DND-41 (cell line): ENCODE measurements around the gene KRT34.
"Not testable (repeated sequence)": the region's sequence is repeated elsewhere in the genome, so short reads cannot be mapped to it uniquely, and the experiment has no call there.

Experiments
- ATAC-seq: fragments of 200-7000 bp; cut with Tn5 transposase; 3 replicates; pipeline ENCODE4 v1.9.1; 2021; ENCODE audit warnings: low read depth; ENCODE audit not compliant: insufficient read depth
- DNase-seq: peaks from one replicate; pipeline ENCODE4 v3.0.0-alpha.2; 2020
- H2AFZ ChIP-seq: 2 replicates; pipeline ENCODE4 v1.6.0; 2012; ENCODE audit warnings: low read depth, low read length
- H3K27ac ChIP-seq: 2 replicates; pipeline ENCODE4 v1.5.1; 2012; ENCODE audit warnings: low read length, inconsistent platforms
- H3K27me3 ChIP-seq: fragments of 200-600 bp; sonication (generic); 2 replicates; pipeline ENCODE4 v1.6.0; 2012; ENCODE audit warnings: low read length, mild to moderate bottlenecking, inconsistent platforms; ENCODE audit not compliant: insufficient read depth, poor library complexity
- H3K36me3 ChIP-seq: 2 replicates; pipeline ENCODE4 v1.5.1; 2012; ENCODE audit warnings: low read length, inconsistent platforms; ENCODE audit not compliant: insufficient read depth
- H3K4me1 ChIP-seq: 2 replicates; pipeline ENCODE4 v1.5.1; 2012; ENCODE audit warnings: mild to moderate bottlenecking, low read length; ENCODE audit not compliant: insufficient read depth
- H3K4me2 ChIP-seq: 2 replicates; pipeline ENCODE4 v1.6.0; 2012; ENCODE audit warnings: mild to moderate bottlenecking, moderate library complexity, low read length, inconsistent platforms; ENCODE audit not compliant: insufficient read depth
- H3K4me3 ChIP-seq, 2 experiments: fragments of 200-600 bp in 1 of 2; shearing (Covaris generic) in 1 of 2; 2 replicates each; pipeline ENCODE4 v1.5.1; 2012 to 2016; ENCODE audit warnings: inconsistent platforms in 2 of 2, low read length in 2 of 2, mild to moderate bottlenecking in 2 of 2, low read depth in 1 of 2, moderate library complexity in 1 of 2
- H3K79me2 ChIP-seq: 2 replicates; pipeline ENCODE4 v1.6.0; 2012; ENCODE audit warnings: low read length, inconsistent platforms; ENCODE audit not compliant: insufficient read depth
- H3K9ac ChIP-seq: 2 replicates; pipeline ENCODE4 v1.6.0; 2012; ENCODE audit warnings: low read depth, mild to moderate bottlenecking, inconsistent platforms, low read length, moderate library complexity
- H3K9me3 ChIP-seq: 2 replicates; pipeline ENCODE4 v1.5.1; 2012; ENCODE audit warnings: low read length, moderate library complexity, mild to moderate bottlenecking, inconsistent platforms; ENCODE audit not compliant: insufficient read depth, severe bottlenecking
- H4K20me1 ChIP-seq: 2 replicates; pipeline ENCODE4 v1.6.0; 2012; ENCODE audit warnings: low read length; ENCODE audit not compliant: insufficient read depth
- EZH2 ChIP-seq: IDR thresholded peaks from 3 replicates; pipeline ENCODE4 v1.6.1; 2012; ENCODE audit warnings: borderline replicate concordance, low read depth, mild to moderate bottlenecking, moderate library complexity, low read length, inconsistent platforms; ENCODE audit not compliant: severe bottlenecking
- TF ChIP-seq, protein P1 (sequence below): IDR thresholded peaks from 2 replicates; pipeline ENCODE4 v1.5.1; 2012; ENCODE audit warnings: borderline replicate concordance, low read length, moderate library complexity, mild to moderate bottlenecking; ENCODE audit not compliant: poor library complexity, severe bottlenecking; ENCODE audit errors: extremely low read depth

The KRT34 gene

DNA sequence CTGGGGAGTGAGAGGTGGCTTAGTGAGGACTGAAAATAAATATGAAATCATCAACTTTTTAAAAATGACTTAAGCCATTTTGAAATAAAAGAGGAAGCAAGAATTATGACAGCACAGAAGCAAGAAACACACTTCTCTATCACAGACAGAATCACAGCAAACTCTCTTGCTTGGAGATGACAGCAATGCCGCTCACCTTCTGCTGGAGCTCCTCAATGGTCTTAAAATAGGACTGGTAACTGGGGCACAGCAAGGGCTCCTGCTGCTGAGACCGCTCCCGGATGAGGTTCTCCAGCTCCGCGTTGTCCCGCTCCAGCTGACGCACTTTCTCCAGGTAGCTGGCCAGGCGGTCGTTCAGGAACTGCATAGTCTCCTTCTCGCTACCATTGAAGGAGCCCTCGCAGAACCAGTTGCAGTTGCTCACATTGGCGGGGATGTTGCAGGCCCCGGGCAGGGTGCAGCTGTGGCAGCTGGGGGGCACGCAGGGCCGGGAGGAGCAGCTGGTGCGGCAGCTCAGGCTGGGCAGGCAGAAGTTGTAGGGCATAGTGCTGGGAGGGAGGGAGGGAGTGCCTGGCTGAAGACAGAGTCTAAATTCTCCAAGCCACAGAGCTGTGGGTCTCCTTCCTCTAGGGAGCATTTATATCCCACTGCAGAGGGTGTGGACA is 15.0 kb upstream of the KRT34 start, which contains the start of gene KRT31:
Gene KRT31 (minus strand): TSS at position 613 of the 665 bp plus-strand sequence. CDS start 69 bp downstream, at position 544.
- H3K9me3 ChIP-seq = no peaks in the 10 kb centered on the region
- H3K27me3 ChIP-seq = peaks cover 26% of the 10 kb centered on the region
- no peak within 1 kb of the TSS for H3K27ac ChIP-seq
- no peaks in the 10 kb centered on the region for H3K79me2 ChIP-seq
- ATAC-seq = no peak
- no peak within 1 kb of the TSS for H3K4me3 ChIP-seq
- H3K4me1 ChIP-seq = no peaks in the 10 kb centered on the region
- DNase-seq = no peak
- H3K4me2 ChIP-seq = no peak within 1 kb of the TSS
- no peak within 1 kb of the TSS for H3K9ac ChIP-seq
- no peak within 1 kb of the TSS for H2AFZ ChIP-seq
- TF ChIP-seq, protein P1, sequence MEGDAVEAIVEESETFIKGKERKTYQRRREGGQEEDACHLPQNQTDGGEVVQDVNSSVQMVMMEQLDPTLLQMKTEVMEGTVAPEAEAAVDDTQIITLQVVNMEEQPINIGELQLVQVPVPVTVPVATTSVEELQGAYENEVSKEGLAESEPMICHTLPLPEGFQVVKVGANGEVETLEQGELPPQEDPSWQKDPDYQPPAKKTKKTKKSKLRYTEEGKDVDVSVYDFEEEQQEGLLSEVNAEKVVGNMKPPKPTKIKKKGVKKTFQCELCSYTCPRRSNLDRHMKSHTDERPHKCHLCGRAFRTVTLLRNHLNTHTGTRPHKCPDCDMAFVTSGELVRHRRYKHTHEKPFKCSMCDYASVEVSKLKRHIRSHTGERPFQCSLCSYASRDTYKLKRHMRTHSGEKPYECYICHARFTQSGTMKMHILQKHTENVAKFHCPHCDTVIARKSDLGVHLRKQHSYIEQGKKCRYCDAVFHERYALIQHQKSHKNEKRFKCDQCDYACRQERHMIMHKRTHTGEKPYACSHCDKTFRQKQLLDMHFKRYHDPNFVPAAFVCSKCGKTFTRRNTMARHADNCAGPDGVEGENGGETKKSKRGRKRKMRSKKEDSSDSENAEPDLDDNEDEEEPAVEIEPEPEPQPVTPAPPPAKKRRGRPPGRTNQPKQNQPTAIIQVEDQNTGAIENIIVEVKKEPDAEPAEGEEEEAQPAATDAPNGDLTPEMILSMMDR = no peak
- no peak for TF ChIP-seq EZH2
- no peaks in the 10 kb centered on the region for H4K20me1 ChIP-seq
- no peaks in the 10 kb centered on the region for H3K36me3 ChIP-seq

DNA sequence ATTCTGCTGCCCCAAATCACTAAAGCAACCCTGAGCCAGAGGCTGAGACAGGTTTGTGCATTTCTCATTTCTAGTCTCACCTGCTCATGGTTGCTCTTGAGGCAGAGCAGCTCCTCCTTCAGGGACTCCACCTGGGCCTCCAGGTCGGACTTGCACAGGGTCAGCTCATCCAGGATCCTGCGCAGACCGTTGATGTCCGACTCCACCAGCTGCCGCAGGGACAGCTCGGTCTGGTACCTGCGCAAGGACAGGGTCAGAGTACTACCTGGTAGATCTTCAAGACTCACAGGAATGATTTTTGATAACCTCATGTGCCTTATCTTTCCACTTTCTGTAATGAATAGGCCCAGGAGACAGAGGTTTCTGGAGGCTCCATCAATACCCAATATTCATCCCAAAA is 14.2 kb upstream of the KRT34 start:
- Histone ChIP-seq H3K9me3 (no peaks in the 10 kb centered on the region), H3K4me1 (no peaks in the 10 kb centered on the region), H3K4me3 (no peak overlapping the region), H3K9ac (no peak overlapping the region), H2AFZ (no peak overlapping the region), H3K36me3 (no peaks in the 10 kb centered on the region), H3K4me2 (no peak overlapping the region), H4K20me1 (no peaks in the 10 kb centered on the region), H3K27ac (no peak overlapping the region), H3K79me2 (no peaks in the 10 kb centered on the region), H3K27me3 (peaks cover 26% of the 10 kb centered on the region)
- DNase-seq (no peak), ATAC-seq (no peak)
- TF ChIP-seq EZH2 = no peak
- TF ChIP-seq, protein P1 = no peak

DNA sequence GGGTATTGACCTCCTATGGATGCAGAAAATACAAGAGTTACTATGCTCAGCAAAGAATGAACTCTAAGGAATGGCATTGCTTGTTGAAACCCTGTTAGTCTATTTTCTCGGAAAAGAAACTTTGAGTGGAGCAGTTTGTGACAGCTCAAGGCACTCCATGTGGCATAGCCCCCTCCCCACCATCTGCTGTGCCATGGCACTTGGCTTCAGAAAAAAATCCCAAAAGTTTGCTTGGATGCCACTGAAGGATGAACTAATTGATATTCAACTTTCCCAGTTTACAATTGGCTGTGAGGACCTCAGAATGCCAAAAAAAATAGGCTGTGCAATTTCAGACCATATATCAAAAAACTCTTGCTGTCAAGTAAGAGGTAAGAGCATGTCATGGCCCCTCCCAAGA is 13.5 kb upstream of the KRT34 start:
- no peak overlapping the region for H2AFZ ChIP-seq
- DNase-seq (no peak), ATAC-seq (no peak)
- H3K36me3 ChIP-seq = no peaks in the 10 kb centered on the region
- H3K4me1 ChIP-seq = no peaks in the 10 kb centered on the region
- H3K9ac ChIP-seq = no peak overlapping the region
- H3K79me2 ChIP-seq = no peaks in the 10 kb centered on the region
- H3K9me3 ChIP-seq = no peaks in the 10 kb centered on the region
- peaks cover 24% of the 10 kb centered on the region for H3K27me3 ChIP-seq
- TF ChIP-seq, protein P1 = no peak
- TF ChIP-seq EZH2 = no peak
- no peak overlapping the region for H3K4me3 ChIP-seq
- H3K4me2 ChIP-seq = no peak overlapping the region
- H3K27ac ChIP-seq = no peak overlapping the region
- H4K20me1 ChIP-seq = no peaks in the 10 kb centered on the region

DNA sequence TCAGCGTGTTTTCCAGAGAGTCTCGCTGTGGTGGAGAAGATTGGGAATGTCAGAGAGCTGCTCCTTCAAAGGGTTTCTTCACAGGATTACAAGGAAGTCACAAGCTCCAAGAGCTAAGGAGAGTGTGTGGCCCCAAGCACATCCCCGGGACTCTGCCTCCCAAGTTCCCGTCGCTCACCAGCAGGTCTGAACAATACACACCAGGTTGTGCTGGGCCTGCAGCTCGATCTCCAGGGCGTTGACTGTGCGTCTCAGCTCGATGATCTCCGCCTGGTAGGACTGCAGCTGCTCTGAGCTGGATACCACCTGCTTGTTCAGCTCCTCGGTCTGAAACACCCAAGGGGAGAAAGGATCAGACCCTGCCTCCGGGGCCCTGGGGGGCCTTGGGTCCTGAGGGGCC is 12.9 kb upstream of the KRT34 start:
- H3K4me2 ChIP-seq, H3K27ac ChIP-seq, H3K79me2 ChIP-seq, H3K36me3 ChIP-seq, H3K4me1 ChIP-seq, H3K9ac ChIP-seq, H4K20me1 ChIP-seq, H3K9me3 ChIP-seq, ATAC-seq, H2AFZ ChIP-seq, H3K4me3 ChIP-seq, DNase-seq: not testable (repeated sequence)
- peaks cover 18% of the 10 kb centered on the region for H3K27me3 ChIP-seq
